Kidney (tissue), 14 donors: Measurements from ENCODE around the gene NOC4L. TPM values are rescaled to one million over a fixed set of nuclear protein-coding genes. Genes with fewer than 3 reads are reported as not detected.

Experiments
- DNase-seq, 5 donors: peaks; one replicate each; pipeline ENCODE4 v3.0.0-alpha.2; 2013 to 2020
- FAIRE-seq: peaks from 2 replicates; lab custom pipeline; 2012; peaks lifted over from hg19 to GRCh38; lab: Jason Lieb, UNC
- H3K27ac ChIP-seq, 2 donors: one replicate each; pipeline ENCODE4 v1.7.0; 2013; ENCODE audit warnings: low read depth in 2 of 2, low read length in 2 of 2, inconsistent platforms in 1 of 2
- H3K27me3 ChIP-seq: one replicate; pipeline ENCODE4 v1.7.1; 2013; ENCODE audit warnings: low read length, inconsistent platforms; ENCODE audit not compliant: control insufficient read depth, insufficient read depth
- H3K36me3 ChIP-seq, 3 donors: one replicate each; pipeline versions ENCODE4 v1.7.0 to v1.7.1; 2013; ENCODE audit warnings: low read length in 3 of 3, control low read depth in 1 of 3, inconsistent platforms in 1 of 3; ENCODE audit not compliant: insufficient read depth in 3 of 3, control insufficient read depth in 2 of 3
- H3K4me1 ChIP-seq, 3 donors: one replicate each; pipeline versions ENCODE4 v1.7.0 to v1.7.1; 2013; ENCODE audit warnings: low read length in 3 of 3, inconsistent platforms in 1 of 3, low read depth in 1 of 3; ENCODE audit not compliant: control insufficient read depth in 2 of 3, insufficient read depth in 2 of 3
- H3K4me3 ChIP-seq, 3 donors: one replicate each; pipeline versions ENCODE4 v1.7.0 to v1.8.1; 2013; ENCODE audit warnings: low read length in 3 of 3, control low read depth in 1 of 3, inconsistent platforms in 1 of 3
- H3K9ac ChIP-seq, 3 donors: one replicate each; pipeline versions ENCODE4 v1.7.0 to v1.7.1; 2013; ENCODE audit warnings: low read length in 3 of 3, control low read depth in 1 of 3, inconsistent platforms in 1 of 3
- H3K9me3 ChIP-seq, 3 donors: one replicate each; pipeline versions ENCODE4 v1.7.0 to v1.7.1; 2013; ENCODE audit warnings: low read length in 3 of 3, control low read depth in 1 of 3, inconsistent platforms in 1 of 3; ENCODE audit not compliant: control insufficient read depth in 2 of 3, insufficient read depth in 1 of 3
- intact Hi-C: fragments of 100-400 bp; cut with DNase I; formaldehyde crosslinking; loops from one replicate; pipeline ENCODE4 v1.11.1; 2022
- polyA plus RNA-seq: library from polyadenylated mRNA; stranded (reverse); fragments of 350-450 nt; fragmentation: Illumina TruSeq; extraction: RNeasy Lipid Tissue Mini Kit (QIAGEN cat#74804); gene quantifications from one replicate; pipeline ENCODE4 v1.2.3, GENCODE V29; 2014; ENCODE audit warnings: low read depth, low replicate concordance; ENCODE audit not compliant: insufficient read depth
- total RNA-seq: library from RNA; stranded (reverse); fragmentation: NEBNext Ultra II Directional; extraction: Animal tissue kit (Norgen Biotek cat#: 25700); gene quantifications from one replicate; pipeline ENCODE4 v1.2.1, GENCODE V29; 2021
- TF ChIP-seq, protein P1 (sequence below): IDR thresholded peaks from 3 replicates; pipeline ENCODE4 v1.5.1; 2012; ENCODE audit warnings: mild to moderate bottlenecking, moderate library complexity, borderline replicate concordance; ENCODE audit not compliant: insufficient read depth; ENCODE audit errors: extremely low read depth
- donor health status: control.
- donor health status: control.
- donor health status: control.
- donor health status: control.
- donor health status: control.
- donor health status: DM: yes; HTN: yes; CAD: no.
- donor health status: Normal renal cell carcinoma (clear cell type).

Gene NOC4L
- total and polyA plus RNA-seq, 2 donors from 2014 or later: 20.0 to 22.3 TPM

DNA sequence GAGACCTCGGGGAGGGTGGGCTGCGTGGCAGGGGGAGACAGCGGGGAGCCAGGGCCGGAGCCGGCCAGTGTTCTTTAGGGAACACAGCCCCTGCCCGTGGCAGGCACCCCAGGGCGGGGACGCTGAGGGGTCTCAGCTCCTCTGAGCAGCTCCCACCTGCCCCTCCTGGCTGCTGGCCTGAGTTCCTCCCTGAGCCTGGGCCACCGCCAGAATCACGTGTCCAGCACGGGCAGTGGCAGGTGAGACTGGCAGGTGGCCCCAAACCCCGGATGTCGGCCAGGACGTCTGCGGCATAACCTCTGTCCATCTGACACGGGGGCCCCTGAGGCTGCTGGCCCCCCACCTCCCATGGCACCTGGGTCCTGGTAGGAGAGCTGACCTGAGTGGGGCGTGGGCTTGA, 25.1 kb downstream of the NOC4L start:
- Histone ChIP-seq H3K4me3 (no peak overlapping the region), H3K9me3 (no peaks in the 10 kb centered on the region), H3K36me3 (no peaks in the 10 kb centered on the region), H3K27me3 (no peaks in the 10 kb centered on the region), H3K4me1 (no peaks in the 10 kb centered on the region), H3K27ac (no peak overlapping the region), H3K9ac (no peak overlapping the region)
- intact Hi-C loops: no loop called here
- FAIRE-seq (no peak), DNase-seq (peak in 2 of 5 donors; percentile 55 to 77)
- TF ChIP-seq, protein P1, sequence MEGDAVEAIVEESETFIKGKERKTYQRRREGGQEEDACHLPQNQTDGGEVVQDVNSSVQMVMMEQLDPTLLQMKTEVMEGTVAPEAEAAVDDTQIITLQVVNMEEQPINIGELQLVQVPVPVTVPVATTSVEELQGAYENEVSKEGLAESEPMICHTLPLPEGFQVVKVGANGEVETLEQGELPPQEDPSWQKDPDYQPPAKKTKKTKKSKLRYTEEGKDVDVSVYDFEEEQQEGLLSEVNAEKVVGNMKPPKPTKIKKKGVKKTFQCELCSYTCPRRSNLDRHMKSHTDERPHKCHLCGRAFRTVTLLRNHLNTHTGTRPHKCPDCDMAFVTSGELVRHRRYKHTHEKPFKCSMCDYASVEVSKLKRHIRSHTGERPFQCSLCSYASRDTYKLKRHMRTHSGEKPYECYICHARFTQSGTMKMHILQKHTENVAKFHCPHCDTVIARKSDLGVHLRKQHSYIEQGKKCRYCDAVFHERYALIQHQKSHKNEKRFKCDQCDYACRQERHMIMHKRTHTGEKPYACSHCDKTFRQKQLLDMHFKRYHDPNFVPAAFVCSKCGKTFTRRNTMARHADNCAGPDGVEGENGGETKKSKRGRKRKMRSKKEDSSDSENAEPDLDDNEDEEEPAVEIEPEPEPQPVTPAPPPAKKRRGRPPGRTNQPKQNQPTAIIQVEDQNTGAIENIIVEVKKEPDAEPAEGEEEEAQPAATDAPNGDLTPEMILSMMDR: no peak

DNA sequence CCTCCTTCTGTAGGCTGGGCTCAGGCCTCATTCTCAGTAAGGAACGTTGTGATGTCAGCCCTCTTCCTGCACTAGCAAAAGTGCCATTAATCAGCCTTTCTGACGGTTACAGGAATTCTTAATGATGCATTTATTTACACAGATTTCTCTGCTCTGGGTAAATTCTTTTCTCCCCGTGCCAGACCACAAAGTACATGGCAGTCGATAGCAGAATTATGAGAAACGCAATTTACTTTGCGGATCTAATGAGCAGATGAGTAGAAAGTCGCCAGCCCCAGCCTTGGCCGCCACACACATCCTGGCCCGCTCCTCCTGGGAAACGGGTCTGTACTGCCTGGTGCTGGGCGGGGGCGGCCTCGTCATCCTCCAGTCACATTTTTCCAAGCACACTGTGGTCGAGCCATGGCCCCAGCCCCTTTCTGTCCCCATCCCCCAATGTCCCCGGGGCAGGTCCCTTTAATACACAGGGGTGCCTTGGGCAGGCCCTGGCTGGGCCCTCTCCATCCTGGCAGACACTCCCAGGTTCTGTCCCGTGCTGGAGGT, 25.9 kb downstream of the NOC4L start:
- FAIRE-seq: no peak
- Histone ChIP-seq H3K9ac (no peak overlapping the region), H3K27me3 (no peaks in the 10 kb centered on the region), H3K9me3 (no peaks in the 10 kb centered on the region), H3K4me1 (no peaks in the 10 kb centered on the region), H3K36me3 (no peaks in the 10 kb centered on the region), H3K27ac (no peak overlapping the region), H3K4me3 (no peak overlapping the region)
- intact Hi-C loops: no loop called here
- DNase-seq: peak in 4 of 5 donors; percentile 33 to 82 (median 69)
- TF ChIP-seq, protein P1: no peak

DNA sequence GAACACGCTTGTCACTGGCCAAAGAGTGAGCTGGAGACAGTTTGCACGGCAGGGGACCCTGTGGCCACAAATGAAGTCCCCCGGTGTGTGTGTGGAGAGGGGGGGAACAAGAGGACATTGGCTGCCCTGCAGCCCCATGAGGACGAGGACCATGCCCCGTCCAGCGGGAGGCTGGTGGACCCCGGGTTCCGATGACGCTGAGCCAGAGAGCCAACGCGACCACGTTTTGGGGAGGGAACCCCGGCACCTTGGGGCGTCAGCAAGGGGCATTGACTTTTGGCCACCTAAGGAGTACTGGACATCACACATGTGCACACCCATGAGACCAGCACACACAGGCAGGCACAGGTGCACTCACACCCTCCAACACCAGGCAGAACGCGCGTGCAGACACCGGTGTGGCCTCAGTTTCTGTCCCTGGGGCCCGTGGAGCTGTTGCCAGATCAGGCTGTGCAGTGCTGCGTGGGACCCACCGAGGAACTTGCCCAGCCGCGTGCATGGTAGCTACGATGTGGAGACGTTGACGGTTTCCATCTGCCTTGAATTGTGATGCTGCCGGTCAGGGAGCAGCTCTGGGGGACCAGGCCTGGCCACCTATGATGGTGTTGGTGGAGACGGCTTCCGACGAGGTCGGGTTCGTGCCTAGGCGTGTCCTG, 26.5 kb downstream of the NOC4L start:
- Histone ChIP-seq H3K4me1 (no peaks in the 10 kb centered on the region), H3K36me3 (no peaks in the 10 kb centered on the region), H3K27me3 (no peaks in the 10 kb centered on the region), H3K4me3 (no peak overlapping the region), H3K27ac (no peak overlapping the region), H3K9me3 (no peaks in the 10 kb centered on the region), H3K9ac (no peak overlapping the region)
- DNase-seq (peak in 1 of 5 donors; percentile 69), FAIRE-seq (no peak)
- intact Hi-C loops: no loop called here
- TF ChIP-seq, protein P1: no peak
